ENCODE results near the gene IQCM.

Gene IQCM

GRCh38 chr4:149595500-149595899 is 220.1 kb downstream of the IQCM start:
- Histone ChIP-seq H4K91ac (ENCODE audit: low read length) (no peak overlapping the region), H2BK12ac (ENCODE audit: low read length in 2 of 2) (no peak overlapping the region), H3K4me3 (ENCODE audit: insufficient read depth in 1 of 2, low read depth in 1 of 2, low read length in 2 of 2) (no peak overlapping the region), H3K36me3 (ENCODE audit: control insufficient read depth in 1 of 2, insufficient read depth in 2 of 2, low read depth in 1 of 2, low read length in 2 of 2) (no peaks in the 10 kb centered on the region), H3K4me2 (ENCODE audit: low read length, poor library complexity, severe bottlenecking) (no peak overlapping the region), H4K8ac (ENCODE audit: low read length) (no peak overlapping the region), H3K4me1 (ENCODE audit: control insufficient read depth, insufficient read depth, low read depth, low read length) (no peaks in the 10 kb centered on the region), H3K4ac (ENCODE audit: low read depth in 1 of 2, low read length in 2 of 2) (no peak overlapping the region), H3K79me1 (replicated peaks; ENCODE audit: low read length, poor library complexity, severe bottlenecking) (no peaks in the 10 kb centered on the region), H2AK5ac (ENCODE audit: low read length, severe bottlenecking) (no peak overlapping the region), H2AFZ (ENCODE audit: low read depth, low read length) (no peak overlapping the region), H2BK120ac (ENCODE audit: low read depth, low read length) (no peak overlapping the region), H3K14ac (ENCODE audit: low read length in 2 of 2) (no peak overlapping the region), H2BK15ac (ENCODE audit: low read depth, poor library complexity, severe bottlenecking) (no peak overlapping the region), H2BK5ac (ENCODE audit: low read depth, low read length, poor library complexity, severe bottlenecking) (no peak overlapping the region), H3K23ac (ENCODE audit: low read length in 2 of 2) (no peak overlapping the region), H3K27me3 (ENCODE audit: control insufficient read depth in 1 of 2, insufficient read depth in 1 of 2, low read length in 2 of 2) (no peaks in the 10 kb centered on the region), H3K9ac (ENCODE audit: low read length) (no peak overlapping the region), H3K27ac (ENCODE audit: low read length, poor library complexity, severe bottlenecking) (no peak overlapping the region), H3K18ac (ENCODE audit: low read depth in 1 of 2, low read length in 2 of 2) (no peak overlapping the region), H3K9me3 (ENCODE audit: control insufficient read depth, low read length) (no peaks in the 10 kb centered on the region)
- DNase-seq = no peak
- WGBS = 70% methylated on average over 2 of the region's 2 CpGs

GRCh38 chr4:149589826-149590225 is 225.8 kb downstream of the IQCM start:
- Histone ChIP-seq H3K4ac (ENCODE audit: low read depth in 1 of 2, low read length in 2 of 2) (no peak overlapping the region), H3K4me3 (ENCODE audit: insufficient read depth in 1 of 2, low read depth in 1 of 2, low read length in 2 of 2) (no peak overlapping the region), H4K91ac (ENCODE audit: low read length) (no peak overlapping the region), H2AK5ac (ENCODE audit: low read length, severe bottlenecking) (no peak overlapping the region), H3K36me3 (ENCODE audit: control insufficient read depth in 1 of 2, insufficient read depth in 2 of 2, low read depth in 1 of 2, low read length in 2 of 2) (no peaks in the 10 kb centered on the region), H3K9me3 (ENCODE audit: control insufficient read depth, low read length) (peaks cover 5% of the 10 kb centered on the region), H4K8ac (ENCODE audit: low read length) (no peak overlapping the region), H3K4me2 (ENCODE audit: low read length, poor library complexity, severe bottlenecking) (no peak overlapping the region), H3K79me1 (replicated peaks; ENCODE audit: low read length, poor library complexity, severe bottlenecking) (no peaks in the 10 kb centered on the region), H2BK5ac (ENCODE audit: low read depth, low read length, poor library complexity, severe bottlenecking) (no peak overlapping the region), H3K27ac (ENCODE audit: low read length, poor library complexity, severe bottlenecking) (no peak overlapping the region), H3K4me1 (ENCODE audit: control insufficient read depth, insufficient read depth, low read depth, low read length) (no peaks in the 10 kb centered on the region), H2BK15ac (ENCODE audit: low read depth, poor library complexity, severe bottlenecking) (no peak overlapping the region), H3K27me3 (ENCODE audit: control insufficient read depth in 1 of 2, insufficient read depth in 1 of 2, low read length in 2 of 2) (no peaks in the 10 kb centered on the region), H3K14ac (ENCODE audit: low read length in 2 of 2) (no peak overlapping the region), H3K23ac (ENCODE audit: low read length in 2 of 2) (no peak overlapping the region), H3K9ac (ENCODE audit: low read length) (no peak overlapping the region), H2BK12ac (ENCODE audit: low read length in 2 of 2) (no peak overlapping the region), H2BK120ac (ENCODE audit: low read depth, low read length) (no peak overlapping the region), H3K18ac (ENCODE audit: low read depth in 1 of 2, low read length in 2 of 2) (no peak overlapping the region), H2AFZ (ENCODE audit: low read depth, low read length) (no peak overlapping the region)
- no CpG with 5 or more reads among the region's 1 CpG for WGBS
- DNase-seq = no peak

GRCh38 chr4:149584722-149585121 is 230.9 kb downstream of the IQCM start:
- H2BK12ac ChIP-seq (ENCODE audit: low read length in 2 of 2) = no peak overlapping the region
- H3K79me1 ChIP-seq (replicated peaks; ENCODE audit: low read length, poor library complexity, severe bottlenecking) = no peaks in the 10 kb centered on the region
- no peak overlapping the region for H3K4me2 ChIP-seq (ENCODE audit: low read length, poor library complexity, severe bottlenecking)
- H3K9me3 ChIP-seq (ENCODE audit: control insufficient read depth, low read length) = peaks cover 6% of the 10 kb centered on the region
- no peak overlapping the region for H3K14ac ChIP-seq (ENCODE audit: low read length in 2 of 2)
- H3K18ac ChIP-seq (ENCODE audit: low read depth in 1 of 2, low read length in 2 of 2) = no peak overlapping the region
- H2BK15ac ChIP-seq (ENCODE audit: low read depth, poor library complexity, severe bottlenecking) = no peak overlapping the region
- H3K4ac ChIP-seq (ENCODE audit: low read depth in 1 of 2, low read length in 2 of 2) = no peak overlapping the region
- no peaks in the 10 kb centered on the region for H3K4me1 ChIP-seq (ENCODE audit: control insufficient read depth, insufficient read depth, low read depth, low read length)
- H3K27ac ChIP-seq (ENCODE audit: low read length, poor library complexity, severe bottlenecking) = no peak overlapping the region
- H2BK120ac ChIP-seq (ENCODE audit: low read depth, low read length) = no peak overlapping the region
- H2AFZ ChIP-seq (ENCODE audit: low read depth, low read length) = no peak overlapping the region
- no peak overlapping the region for H3K4me3 ChIP-seq (ENCODE audit: insufficient read depth in 1 of 2, low read depth in 1 of 2, low read length in 2 of 2)
- H2BK5ac ChIP-seq (ENCODE audit: low read depth, low read length, poor library complexity, severe bottlenecking) = no peak overlapping the region
- no peak overlapping the region for H2AK5ac ChIP-seq (ENCODE audit: low read length, severe bottlenecking)
- H3K9ac ChIP-seq (ENCODE audit: low read length) = no peak overlapping the region
- H4K8ac ChIP-seq (ENCODE audit: low read length) = no peak overlapping the region
- H3K23ac ChIP-seq (ENCODE audit: low read length in 2 of 2) = no peak overlapping the region
- no CpG with 5 or more reads among the region's 1 CpG for WGBS
- H4K91ac ChIP-seq (ENCODE audit: low read length) = no peak overlapping the region
- no peaks in the 10 kb centered on the region for H3K36me3 ChIP-seq (ENCODE audit: control insufficient read depth in 1 of 2, insufficient read depth in 2 of 2, low read depth in 1 of 2, low read length in 2 of 2)
- DNase-seq = no peak
- H3K27me3 ChIP-seq (ENCODE audit: control insufficient read depth in 1 of 2, insufficient read depth in 1 of 2, low read length in 2 of 2) = no peaks in the 10 kb centered on the region

- no peak for DNase-seq
- Histone ChIP-seq H3K79me1 (replicated peaks; ENCODE audit: low read length, poor library complexity, severe bottlenecking) (no peaks in the 10 kb centered on the region), H3K4me3 (ENCODE audit: insufficient read depth in 1 of 2, low read depth in 1 of 2, low read length in 2 of 2) (no peak overlapping the region), H2BK120ac (ENCODE audit: low read depth, low read length) (no peak overlapping the region), H3K9ac (ENCODE audit: low read length) (no peak overlapping the region), H3K36me3 (ENCODE audit: control insufficient read depth in 1 of 2, insufficient read depth in 2 of 2, low read depth in 1 of 2, low read length in 2 of 2) (no peaks in the 10 kb centered on the region), H3K4ac (ENCODE audit: low read depth in 1 of 2, low read length in 2 of 2) (no peak overlapping the region), H3K23ac (ENCODE audit: low read length in 2 of 2) (no peak overlapping the region), H3K4me2 (ENCODE audit: low read length, poor library complexity, severe bottlenecking) (no peak overlapping the region), H2BK12ac (ENCODE audit: low read length in 2 of 2) (no peak overlapping the region), H3K18ac (ENCODE audit: low read depth in 1 of 2, low read length in 2 of 2) (no peak overlapping the region), H4K8ac (ENCODE audit: low read length) (no peak overlapping the region), H2AFZ (ENCODE audit: low read depth, low read length) (no peak overlapping the region), H3K9me3 (ENCODE audit: control insufficient read depth, low read length) (peaks cover 3% of the 10 kb centered on the region), H3K14ac (ENCODE audit: low read length in 2 of 2) (no peak overlapping the region), H2BK5ac (ENCODE audit: low read depth, low read length, poor library complexity, severe bottlenecking) (no peak overlapping the region), H3K27me3 (ENCODE audit: control insufficient read depth in 1 of 2, insufficient read depth in 1 of 2, low read length in 2 of 2) (no peaks in the 10 kb centered on the region), H2AK5ac (ENCODE audit: low read length, severe bottlenecking) (no peak overlapping the region), H2BK15ac (ENCODE audit: low read depth, poor library complexity, severe bottlenecking) (no peak overlapping the region), H3K27ac (ENCODE audit: low read length, poor library complexity, severe bottlenecking) (no peak overlapping the region), H3K4me1 (ENCODE audit: control insufficient read depth, insufficient read depth, low read depth, low read length) (no peaks in the 10 kb centered on the region), H4K91ac (ENCODE audit: low read length) (no peak overlapping the region)
- WGBS = 80% methylated on average over 3 of the region's 4 CpGs
These were observed 240.7 kb downstream of the IQCM start for GRCh38 chr4:149574971-149575370.
